Measurements from ENCODE around the gene RIN3.

DNA sequence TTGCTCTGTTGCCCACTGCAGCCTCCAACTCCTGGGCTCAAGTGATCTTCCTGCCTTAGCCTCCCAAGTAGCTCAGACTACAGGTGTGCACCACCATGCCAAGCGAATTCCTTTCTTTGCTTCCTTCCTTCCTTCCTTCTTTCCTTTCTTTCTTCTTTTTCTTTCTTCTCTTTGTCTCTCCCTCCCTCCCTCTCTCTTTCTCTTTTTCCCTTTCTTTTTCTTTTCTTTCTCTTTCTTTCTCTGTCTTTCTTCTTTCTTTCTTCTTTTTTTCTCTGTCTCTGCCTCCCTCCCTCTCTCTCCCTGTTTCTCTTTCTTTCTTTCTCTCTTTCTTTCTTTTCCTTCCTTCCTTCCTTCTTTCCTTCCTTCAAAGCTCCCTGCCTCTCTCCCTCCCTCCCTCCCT is 182.0 kb downstream of the RIN3 start:
- no peak for TF ChIP-seq CTCF (conservative IDR thresholded peaks at IDR 0.05; ENCODE audit: low read depth, low read length)
- no peak for TF ChIP-seq POLR2A (IDR thresholded peaks at IDR 0.05; ENCODE audit: low read depth, low read length)
- TF ChIP-seq CHD1 (IDR thresholded peaks at IDR 0.05; ENCODE audit: low read depth, low read length) = no peak
- TF ChIP-seq USF2 (IDR thresholded peaks at IDR 0.05; ENCODE audit: low read depth, low read length) = no peak
- no peak for TF ChIP-seq BHLHE40 (IDR thresholded peaks at IDR 0.05; ENCODE audit: low read depth, low read length)
- no peak for TF ChIP-seq RFX5 (IDR thresholded peaks at IDR 0.05; ENCODE audit: low read depth, low read length)
- TF ChIP-seq CEBPB (IDR thresholded peaks at IDR 0.05; ENCODE audit: low read depth, low read length) = no peak
- TF ChIP-seq, protein P1, sequence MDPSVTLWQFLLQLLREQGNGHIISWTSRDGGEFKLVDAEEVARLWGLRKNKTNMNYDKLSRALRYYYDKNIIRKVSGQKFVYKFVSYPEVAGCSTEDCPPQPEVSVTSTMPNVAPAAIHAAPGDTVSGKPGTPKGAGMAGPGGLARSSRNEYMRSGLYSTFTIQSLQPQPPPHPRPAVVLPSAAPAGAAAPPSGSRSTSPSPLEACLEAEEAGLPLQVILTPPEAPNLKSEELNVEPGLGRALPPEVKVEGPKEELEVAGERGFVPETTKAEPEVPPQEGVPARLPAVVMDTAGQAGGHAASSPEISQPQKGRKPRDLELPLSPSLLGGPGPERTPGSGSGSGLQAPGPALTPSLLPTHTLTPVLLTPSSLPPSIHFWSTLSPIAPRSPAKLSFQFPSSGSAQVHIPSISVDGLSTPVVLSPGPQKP (IDR thresholded peaks at IDR 0.05; ENCODE audit: borderline replicate concordance, low read depth, low read length) = no peak
- TF ChIP-seq MXI1 (IDR thresholded peaks at IDR 0.05; ENCODE audit: borderline replicate concordance, low read depth, low read length) = no peak
- TF ChIP-seq RCOR1 (IDR thresholded peaks at IDR 0.05; ENCODE audit: insufficient replicate concordance, low read length) = no peak
- no peak for TF ChIP-seq SMC3 (IDR thresholded peaks at IDR 0.05; ENCODE audit: low read depth, low read length)
- TF ChIP-seq RAD21 (IDR thresholded peaks at IDR 0.05; ENCODE audit: low read length) = no peak
- TF ChIP-seq MAZ (IDR thresholded peaks at IDR 0.05; ENCODE audit: borderline replicate concordance, low read depth, low read length) = no peak
